HAP-1 (cell line): ENCODE results near the gene SSPN.

ENCODE experiments used
- DNase-seq, 2 experiments: peaks; one replicate each; pipeline ENCODE4 v3.0.0-alpha.2; 2016 to 2020; ENCODE audit warnings: low spot score in 2 of 2
- H3K27me3 ChIP-seq: fragments of 250-450 bp; sonication (Bioruptor Pico); 2 replicates; pipeline ENCODE4 v1.5.1; 2020; ENCODE audit warnings: low read depth, mild to moderate bottlenecking, moderate library complexity
- H3K36me3 ChIP-seq: fragments of 250-450 bp; sonication (Bioruptor Pico); replicated peaks from 2 replicates; pipeline ENCODE4 v1.5.1; 2020; ENCODE audit warnings: mild to moderate bottlenecking
- H3K4me1 ChIP-seq: fragments of 250-450 bp; sonication (Bioruptor Pico); 2 replicates; pipeline ENCODE4 v1.5.1; 2020; ENCODE audit warnings: mild to moderate bottlenecking
- H3K4me3 ChIP-seq: fragments of 250-450 bp; sonication (Bioruptor Pico); 2 replicates; pipeline ENCODE4 v1.5.1; 2020; ENCODE audit warnings: mild to moderate bottlenecking, moderate library complexity
- H3K9me3 ChIP-seq: fragments of 250-450 bp; sonication (Bioruptor Pico); 2 replicates; pipeline ENCODE4 v1.5.1; 2020; ENCODE audit warnings: mild to moderate bottlenecking, moderate library complexity
- in situ Hi-C: fragments of 300-500 bp; cut with MboI; formaldehyde crosslinking; loops from 3 replicates; pipeline ENCODE4 v1.14.3; 2020; ENCODE audit warnings: low sequenced_read_pairs, inconsistent platforms, mixed read lengths

Gene SSPN

DNA sequence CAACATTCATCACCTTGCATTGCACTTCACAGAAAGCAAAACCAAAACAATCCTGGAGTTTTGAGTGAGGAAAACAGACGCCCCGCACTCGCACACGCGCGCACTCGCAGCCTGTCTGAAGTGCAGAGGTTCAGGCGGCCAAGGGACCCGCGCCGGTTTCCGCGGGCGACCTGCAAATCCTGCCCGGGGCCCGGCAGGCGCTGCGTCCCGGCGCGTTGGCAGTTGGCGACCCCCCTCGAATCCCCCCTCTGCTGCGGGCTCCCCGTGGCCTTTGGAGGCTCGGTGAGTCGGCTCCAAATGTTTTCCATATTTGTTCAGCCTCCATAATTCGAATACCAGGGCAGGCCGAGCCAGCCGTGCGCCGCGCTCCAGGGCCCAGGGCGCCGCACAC, at the start of gene SSPN:
SSPN (plus strand) TSS at position 324 of the 391 bp plus-strand sequence. CDS start 100 bp downstream, outside the sequence.
- H3K4me3 ChIP-seq = no peak within 1 kb of the TSS
- no peaks in the 10 kb centered on the region; the same call in 1 of the 2 replicates for H3K27me3 ChIP-seq
- H3K4me1 ChIP-seq = no peaks in the 10 kb centered on the region
- in situ Hi-C loops = no loop called here
- H3K9me3 ChIP-seq = no peaks in the 10 kb centered on the region
- H3K36me3 ChIP-seq = no peaks in the 10 kb centered on the region
- DNase-seq = no peak

GRCh38 chr12:26148291-26148690, 47.1 kb upstream of the SSPN start:
- Histone ChIP-seq H3K4me3 (no peak overlapping the region), H3K27me3 (no peaks in the 10 kb centered on the region), H3K36me3 (no peaks in the 10 kb centered on the region), H3K4me1 (no peaks in the 10 kb centered on the region), H3K9me3 (no peaks in the 10 kb centered on the region)
- in situ Hi-C loops = no loop called here
- no peak for DNase-seq

GRCh38 chr12:26149968-26150500, 45.3 kb upstream of the SSPN start:
- Histone ChIP-seq H3K4me1 (no peaks in the 10 kb centered on the region), H3K4me3 (no peak overlapping the region), H3K9me3 (no peaks in the 10 kb centered on the region), H3K36me3 (no peaks in the 10 kb centered on the region), H3K27me3 (no peaks in the 10 kb centered on the region)
- DNase-seq = no peak
- in situ Hi-C loops = no loop called here

DNA sequence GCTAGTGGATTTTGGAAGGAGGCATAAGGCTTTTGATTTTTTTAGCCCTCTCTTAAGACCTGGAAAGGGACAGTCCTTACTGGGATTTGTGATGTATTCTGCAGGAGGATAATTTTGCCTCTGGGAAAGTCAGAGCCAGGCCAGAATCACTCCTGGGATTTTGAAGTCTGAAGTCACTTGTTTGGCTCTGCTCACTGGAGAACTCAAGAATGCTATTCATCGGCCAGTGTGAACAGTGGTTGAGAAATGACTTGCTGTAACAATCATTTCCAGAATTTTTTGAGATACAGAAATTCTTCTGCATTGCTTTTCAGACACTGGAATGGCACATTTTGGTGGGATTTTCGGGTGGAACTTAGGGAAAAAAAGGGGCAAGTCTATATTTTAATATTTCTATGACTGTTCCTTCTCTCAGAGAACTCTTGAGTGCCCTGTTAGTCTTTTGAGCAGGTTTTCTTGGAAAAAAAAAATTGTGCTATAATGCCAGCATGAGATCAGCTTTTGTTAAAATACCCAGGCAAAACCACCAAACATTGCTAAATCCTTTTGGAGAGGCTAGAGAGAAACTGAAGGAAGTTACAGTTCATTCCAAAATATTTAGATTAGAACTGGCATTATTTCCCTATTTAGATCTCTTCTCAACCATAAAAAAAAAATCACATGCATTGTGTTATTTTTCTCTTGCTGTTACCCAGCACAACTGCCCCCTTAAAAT, 44.5 kb upstream of the SSPN start:
- Histone ChIP-seq H3K4me1 (no peaks in the 10 kb centered on the region), H3K36me3 (no peaks in the 10 kb centered on the region), H3K4me3 (no peak overlapping the region), H3K27me3 (no peaks in the 10 kb centered on the region), H3K9me3 (no peaks in the 10 kb centered on the region)
- in situ Hi-C loops = no loop called here
- no peak for DNase-seq

GRCh38 chr12:26152507-26153102, 42.8 kb upstream of the SSPN start:
- no peaks in the 10 kb centered on the region for H3K4me1 ChIP-seq

DNA sequence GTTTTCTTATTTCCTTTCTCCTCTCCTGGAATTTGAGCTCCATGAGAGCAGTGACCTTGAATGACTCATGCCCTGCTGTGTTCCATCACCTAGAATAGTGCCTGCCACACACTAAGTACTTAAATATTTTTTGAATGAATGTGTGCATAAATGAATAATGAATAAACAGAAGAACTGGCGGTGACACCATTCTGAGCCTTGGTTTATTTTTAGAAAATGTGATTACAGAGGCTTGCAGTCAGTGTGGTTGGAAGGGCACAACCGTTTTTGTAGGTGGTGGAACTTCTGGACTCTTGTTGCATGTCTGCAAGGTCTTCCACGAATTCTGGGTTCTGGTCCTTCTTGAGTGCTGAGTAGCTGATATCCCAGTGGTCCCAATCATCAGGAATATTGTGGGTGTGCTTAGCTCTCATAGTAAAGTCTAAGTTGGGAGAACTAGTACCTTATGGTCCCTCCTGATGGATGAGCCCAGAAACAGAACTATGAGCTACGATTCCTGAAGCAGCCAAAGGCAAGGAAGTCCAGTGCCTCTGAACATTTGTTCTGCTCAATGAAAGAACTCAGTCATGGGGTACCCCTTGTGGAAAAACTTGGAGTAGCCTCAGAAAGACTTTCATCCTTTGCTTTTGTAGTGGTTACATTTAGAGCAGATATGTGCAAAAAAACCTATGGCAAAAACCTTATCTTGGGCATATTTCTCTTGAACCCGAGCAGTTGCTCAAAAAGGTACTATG, 41.8 kb upstream of the SSPN start:
- H3K4me3 ChIP-seq = no peak overlapping the region
- DNase-seq = no peak
- H3K4me1 ChIP-seq = no peaks in the 10 kb centered on the region
- no peaks in the 10 kb centered on the region for H3K9me3 ChIP-seq
- no peaks in the 10 kb centered on the region for H3K36me3 ChIP-seq
- in situ Hi-C loops = no loop called here
- H3K27me3 ChIP-seq = no peaks in the 10 kb centered on the region

More at GRCh38 chr12:26152507-26153102, 42.8 kb upstream of the SSPN start:
- Histone ChIP-seq H3K27me3 (no peaks in the 10 kb centered on the region), H3K36me3 (no peaks in the 10 kb centered on the region), H3K4me3 (no peak overlapping the region), H3K9me3 (no peaks in the 10 kb centered on the region)
- DNase-seq = no peak
- in situ Hi-C loops = no loop called here

- no peak overlapping the region for H3K4me3 ChIP-seq
- no peaks in the 10 kb centered on the region for H3K27me3 ChIP-seq
- H3K4me1 ChIP-seq = no peaks in the 10 kb centered on the region
- H3K9me3 ChIP-seq = no peaks in the 10 kb centered on the region
- no peaks in the 10 kb centered on the region for H3K36me3 ChIP-seq
- no peak for DNase-seq
- in situ Hi-C loops = no loop called here
Measured at GRCh38 chr12:26156201-26156871, 39.0 kb upstream of the SSPN start.

- H3K4me3 ChIP-seq = no peak overlapping the region
- no peak for DNase-seq
- H3K36me3 ChIP-seq = no peaks in the 10 kb centered on the region
- H3K9me3 ChIP-seq = no peaks in the 10 kb centered on the region
- no peaks in the 10 kb centered on the region for H3K27me3 ChIP-seq
- in situ Hi-C loops = no loop called here
- H3K4me1 ChIP-seq = no peaks in the 10 kb centered on the region
Measured at GRCh38 chr12:26157001-26157400, 38.4 kb upstream of the SSPN start.

DNA sequence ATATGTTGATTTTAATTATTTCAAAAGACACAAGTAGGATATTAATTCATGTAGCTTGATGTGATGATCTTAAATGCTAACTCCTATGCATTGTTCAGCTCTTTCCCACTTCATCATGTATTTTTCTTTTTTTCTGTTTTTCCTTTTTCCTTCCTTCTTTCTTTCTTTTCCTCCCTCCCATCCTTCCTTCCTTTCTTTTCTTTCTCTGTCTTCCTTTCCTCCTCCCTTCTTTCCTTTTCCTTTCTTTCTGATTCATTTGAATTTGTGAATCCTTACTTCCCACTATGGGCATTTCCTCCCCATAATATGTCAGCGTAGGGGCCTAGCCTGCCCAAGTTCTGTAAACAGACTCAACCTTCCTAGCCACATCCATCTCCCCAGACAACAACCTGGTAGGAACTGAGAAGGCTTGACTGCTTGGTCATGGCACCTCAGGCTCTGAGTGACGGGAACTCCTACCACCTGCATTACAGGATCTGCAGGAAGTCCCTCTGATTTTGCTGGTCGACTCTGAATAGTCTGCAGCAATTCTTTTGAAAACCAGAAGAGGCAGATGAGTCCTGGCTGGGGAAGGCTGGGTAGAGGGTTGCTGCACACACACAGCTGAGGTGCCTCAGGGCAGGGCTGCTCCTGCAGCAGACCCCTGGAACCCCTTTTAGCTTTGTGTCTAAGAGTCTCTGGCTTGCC, 37.2 kb upstream of the SSPN start:
- in situ Hi-C loops = no loop called here
- Histone ChIP-seq H3K27me3 (no peaks in the 10 kb centered on the region), H3K4me1 (no peaks in the 10 kb centered on the region), H3K9me3 (no peaks in the 10 kb centered on the region), H3K36me3 (no peaks in the 10 kb centered on the region), H3K4me3 (no peak overlapping the region)
- DNase-seq = no peak

DNA sequence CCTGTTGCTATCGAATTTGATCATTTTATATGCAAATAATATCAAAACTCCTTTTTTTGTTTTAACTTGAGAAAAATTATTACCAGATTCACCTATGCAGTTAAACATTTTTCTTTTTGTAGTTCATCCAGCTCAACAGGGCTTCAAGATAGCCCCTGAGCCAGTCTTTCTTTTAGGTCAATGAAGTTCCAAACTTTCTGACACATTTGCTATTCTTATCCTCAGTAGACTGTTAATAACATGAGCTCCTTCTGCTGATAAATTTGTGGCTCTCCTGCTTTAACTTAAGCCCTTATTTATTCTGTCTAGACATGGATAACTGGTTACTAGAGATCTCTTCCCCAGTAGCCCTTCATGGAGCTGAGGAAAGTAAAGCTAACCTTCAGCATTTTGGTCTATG, 33.2 kb upstream of the SSPN start:
- DNase-seq = no peak
- in situ Hi-C loops = no loop called here
- no peaks in the 10 kb centered on the region for H3K36me3 ChIP-seq
- H3K9me3 ChIP-seq = no peaks in the 10 kb centered on the region
- no peaks in the 10 kb centered on the region for H3K27me3 ChIP-seq
- H3K4me3 ChIP-seq = no peak overlapping the region
- no peaks in the 10 kb centered on the region for H3K4me1 ChIP-seq

- in situ Hi-C loops = no loop called here
- Histone ChIP-seq H3K27me3 (no peaks in the 10 kb centered on the region), H3K36me3 (no peaks in the 10 kb centered on the region), H3K4me1 (no peaks in the 10 kb centered on the region), H3K4me3 (no peak overlapping the region), H3K9me3 (no peaks in the 10 kb centered on the region)
- DNase-seq = no peak
Measured at GRCh38 chr12:26162905-26163304, 32.5 kb upstream of the SSPN start.

DNA sequence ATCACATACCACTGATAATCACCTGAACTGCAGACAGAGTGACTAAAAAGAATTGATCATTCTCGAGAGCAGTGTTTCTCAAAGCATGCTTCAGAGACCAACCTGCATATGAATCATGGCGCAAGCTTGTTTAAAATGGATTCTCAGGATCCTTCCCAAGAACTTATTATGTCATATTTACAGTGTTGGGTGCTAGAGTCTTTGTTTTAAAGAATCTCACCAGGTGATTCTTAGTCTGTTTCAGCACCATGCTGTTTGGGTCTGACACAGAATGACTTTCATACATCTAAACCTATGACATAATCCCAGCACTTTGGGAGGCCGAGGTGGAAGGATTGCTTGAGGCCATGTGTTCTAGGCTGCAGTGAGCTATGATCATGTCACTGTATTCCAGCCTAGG, 31.3 kb upstream of the SSPN start:
- H3K27me3 ChIP-seq = no peaks in the 10 kb centered on the region
- no peaks in the 10 kb centered on the region for H3K4me1 ChIP-seq
- no peaks in the 10 kb centered on the region for H3K9me3 ChIP-seq
- H3K4me3 ChIP-seq = no peak overlapping the region
- no peak for DNase-seq
- H3K36me3 ChIP-seq = no peaks in the 10 kb centered on the region
- in situ Hi-C loops = no loop called here

DNA sequence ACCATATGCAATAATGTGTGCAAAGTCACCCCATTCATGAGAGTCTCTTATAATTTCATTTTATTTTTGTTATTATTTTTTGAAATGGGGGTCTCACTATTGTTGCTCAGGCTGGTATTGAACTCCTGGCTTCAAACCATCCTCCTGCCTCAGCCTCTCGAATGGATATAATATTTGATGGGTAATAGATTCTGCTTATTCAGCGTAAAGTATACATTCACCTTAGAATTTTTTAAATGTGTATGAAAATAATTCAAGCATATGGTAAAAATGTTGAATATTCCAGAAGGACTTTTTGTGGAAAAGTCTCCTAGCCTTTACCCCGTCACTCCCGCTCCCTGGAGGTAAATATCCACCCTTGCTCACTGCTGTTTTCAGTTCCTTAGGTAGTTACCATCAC, 23.4 kb upstream of the SSPN start:
- Histone ChIP-seq H3K9me3 (no peaks in the 10 kb centered on the region), H3K27me3 (no peaks in the 10 kb centered on the region), H3K4me3 (no peak overlapping the region), H3K36me3 (no peaks in the 10 kb centered on the region), H3K4me1 (no peaks in the 10 kb centered on the region)
- in situ Hi-C loops = no loop called here
- no peak for DNase-seq
